Uterus (tissue), 4 donors: ENCODE measurements around the gene SLC16A1. TPM values are rescaled to one million over a fixed set of nuclear protein-coding genes. Genes with fewer than 3 reads are reported as not detected.
A peak's percentile ranks its signal among the peaks of the same experiment; 100 is the strongest.
"Not testable (repeated sequence)": the region's sequence is repeated elsewhere in the genome, so short reads cannot be mapped to it uniquely, and the experiment has no call there.

Source experiments
- DNase-seq, 2 donors: peaks; one replicate each; pipeline ENCODE4 v3.0.0-alpha.2; 2019 to 2020
- H3K27ac ChIP-seq, 2 donors: fragments of 200-600 bp; sonication (generic); 1 replicate in 1 of 2; 2 replicates in 1 of 2; pipeline ENCODE4 v1.5.1; 2016 to 2018
- H3K27me3 ChIP-seq, 2 donors: fragments of 200-600 bp; sonication (generic); one replicate each; pipeline ENCODE4 v1.5.1; 2018 to 2019; ENCODE audit warnings: control low read depth in 1 of 2
- H3K36me3 ChIP-seq, 2 donors: fragments of 200-600 bp; sonication (generic); one replicate each; pipeline ENCODE4 v1.5.1; 2019; ENCODE audit warnings: control low read depth in 1 of 2
- H3K4me1 ChIP-seq, 2 donors: fragments of 200-600 bp; sonication (generic); one replicate each; pipeline ENCODE4 v1.5.1; 2018 to 2019; ENCODE audit warnings: control low read depth in 1 of 2
- H3K4me3 ChIP-seq, 2 donors: fragments of 200-600 bp; sonication (generic); 1 replicate in 1 of 2; 2 replicates in 1 of 2; pipeline ENCODE4 v1.5.1; 2018 to 2019; ENCODE audit warnings: mild to moderate bottlenecking in 1 of 2
- H3K9me3 ChIP-seq, 2 donors: fragments of 200-600 bp; sonication (generic); one replicate each; pipeline ENCODE4 v1.5.1; 2019; ENCODE audit warnings: control low read depth in 1 of 2
- CTCF ChIP-seq, 4 experiments: fragments of 200-600 bp in 2 of 4; fragments of 450-650 bp in 2 of 4; sonication (generic) in 2 of 4; IDR thresholded peaks; one replicate each; pipeline ENCODE4 v1.5.1; 2016 to 2019; ENCODE audit warnings: antibody characterized with exemption in 4 of 4, mild to moderate bottlenecking in 2 of 4, moderate library complexity in 1 of 4
- POLR2A ChIP-seq, 2 donors: fragments of 450-650 bp; IDR thresholded peaks; one replicate each; pipeline ENCODE4 v1.6.1; 2016; ENCODE audit warnings: antibody characterized with exemption in 2 of 2, mild to moderate bottlenecking in 1 of 2, moderate library complexity in 1 of 2
- intact Hi-C: fragments of 100-400 bp; cut with DNase I; formaldehyde crosslinking; loops from one replicate; pipeline ENCODE4 v1.15.1; 2023; ENCODE audit warnings: low total_unique reads
- total RNA-seq, 4 donors: library from RNA; depleted of rRNA in 3 of 4; stranded (reverse); fragments of >200 nt in 3 of 4; gene quantifications; one replicate each; pipeline versions ENCODE4 v1.1.0 to v1.2.4, GENCODE V29; 2014 to 2023
- donor health status: DM: yes; HTN: yes; CAD: no.

SLC16A1 gene
- total RNA-seq, 4 donors from 2014 or later, result 12.6 to 76.3 (median 39.5) TPM

- intact Hi-C loops, result no loop called here
- no peaks in the 10 kb centered on the region for H3K27me3 ChIP-seq
- no peak for TF ChIP-seq POLR2A (IDR thresholded peaks at IDR 0.05)
- TF ChIP-seq CTCF (IDR thresholded peaks at IDR 0.05), result no peak
- DNase-seq, result peak in 1 of 2 donors; percentile 45
- H3K36me3 ChIP-seq, result no peaks in the 10 kb centered on the region
- H3K4me3 ChIP-seq, result no peak overlapping the region
- H3K4me1 ChIP-seq, result no peaks in the 10 kb centered on the region
- H3K9me3 ChIP-seq, result no peaks in the 10 kb centered on the region
- H3K27ac ChIP-seq, result peak overlapping the region; percentile 63 to 86
These were observed 41.8 kb upstream of the SLC16A1 start for GRCh38 chr1:112997781-112998180.

GRCh38 chr1:112995890-112996289, 39.9 kb upstream of the SLC16A1 start:
- DNase-seq, result no peak
- Histone ChIP-seq H3K4me1 (no peaks in the 10 kb centered on the region), H3K27ac (peak overlapping the region; percentile 63 to 86), H3K27me3 (no peaks in the 10 kb centered on the region), H3K9me3 (no peaks in the 10 kb centered on the region), H3K4me3 (no peak overlapping the region), H3K36me3 (no peaks in the 10 kb centered on the region)
- TF ChIP-seq CTCF (IDR thresholded peaks at IDR 0.05), result no peak
- no peak for TF ChIP-seq POLR2A (IDR thresholded peaks at IDR 0.05)
- intact Hi-C loops, result no loop called here

GRCh38 chr1:112995021-112995420, 39.0 kb upstream of the SLC16A1 start:
- H3K36me3 ChIP-seq, H3K4me3 ChIP-seq, H3K27me3 ChIP-seq, intact Hi-C loops, H3K9me3 ChIP-seq, DNase-seq, H3K4me1 ChIP-seq: not testable (repeated sequence)
- H3K27ac ChIP-seq, result peak overlapping the region; percentile 57 to 86

- DNase-seq, result no peak
- Histone ChIP-seq H3K9me3 (no peaks in the 10 kb centered on the region), H3K36me3 (no peaks in the 10 kb centered on the region), H3K27me3 (no peaks in the 10 kb centered on the region), H3K4me3 (no peak overlapping the region), H3K27ac (peak overlapping the region in 1 of 2 donors; percentile 38), H3K4me1 (no peaks in the 10 kb centered on the region)
- TF ChIP-seq POLR2A (IDR thresholded peaks at IDR 0.05) (no peak), CTCF (IDR thresholded peaks at IDR 0.05) (no peak)
- intact Hi-C loops, result no loop called here
These were observed 36.8 kb upstream of the SLC16A1 start for GRCh38 chr1:112992780-112993179.

- intact Hi-C loops, result no loop called here
- Histone ChIP-seq H3K9me3 (no peaks in the 10 kb centered on the region), H3K36me3 (no peaks in the 10 kb centered on the region), H3K4me1 (no peaks in the 10 kb centered on the region), H3K27me3 (no peaks in the 10 kb centered on the region), H3K27ac (no peak overlapping the region), H3K4me3 (no peak overlapping the region)
- DNase-seq, result no peak
- TF ChIP-seq CTCF (IDR thresholded peaks at IDR 0.05) (no peak), POLR2A (IDR thresholded peaks at IDR 0.05) (no peak)
These were observed 35.6 kb upstream of the SLC16A1 start for GRCh38 chr1:112991402-112992120.
